OCI-LY1 (cell line): Measurements from ENCODE around the gene FBXO34.

Source experiments
- H2AFZ ChIP-seq: fragments of 200-600 bp; sonication (generic), shearing (Covaris generic); 2 replicates; pipeline ENCODE4 v1.6.0; 2014; ENCODE audit warnings: antibody characterized with exemption, mild to moderate bottlenecking, low read length
- H3F3A ChIP-seq: fragments of 200-600 bp; sonication (generic), shearing (Covaris generic); 2 replicates; pipeline ENCODE4 v1.6.0; 2014; ENCODE audit warnings: mild to moderate bottlenecking, antibody characterized with exemption, low read length, moderate library complexity; ENCODE audit not compliant: insufficient read depth
- H3K27ac ChIP-seq: fragments of 200-600 bp; sonication (generic); 2 replicates; pipeline ENCODE4 v1.5.1; 2014; ENCODE audit warnings: low read length, mixed run types, mild to moderate bottlenecking, low read depth; ENCODE audit not compliant: poor library complexity, severe bottlenecking
- H3K27me3 ChIP-seq: fragments of 200-600 bp; sonication (generic); 2 replicates; pipeline ENCODE4 v1.6.0; 2014; ENCODE audit warnings: antibody characterized with exemption, mild to moderate bottlenecking, low read length, moderate library complexity; ENCODE audit not compliant: insufficient read depth
- H3K36me3 ChIP-seq: fragments of 200-600 bp; sonication (generic); 2 replicates; pipeline ENCODE4 v1.6.1; 2014; ENCODE audit warnings: mild to moderate bottlenecking, antibody characterized with exemption, low read length, moderate library complexity, mixed read lengths; ENCODE audit not compliant: insufficient read depth
- H3K4me1 ChIP-seq: fragments of 200-600 bp; sonication (generic); 2 replicates; pipeline ENCODE4 v1.5.1; 2014; ENCODE audit warnings: mild to moderate bottlenecking, low read length, moderate library complexity; ENCODE audit not compliant: insufficient read depth, severe bottlenecking
- H3K4me2 ChIP-seq: fragments of 200-600 bp; sonication (generic), shearing (Covaris generic); 2 replicates; pipeline ENCODE4 v1.6.1; 2014; ENCODE audit warnings: low read length
- H3K4me3 ChIP-seq: fragments of 200-600 bp; sonication (generic); 2 replicates; pipeline ENCODE4 v1.5.1; 2014; ENCODE audit warnings: low read length, low read depth, mild to moderate bottlenecking, mixed read lengths; ENCODE audit not compliant: poor library complexity, severe bottlenecking
- H3K79me2 ChIP-seq: fragments of 200-600 bp; shearing (Covaris generic); 2 replicates; pipeline ENCODE4 v1.6.1; 2016; ENCODE audit warnings: mixed run types, low read length, mixed read lengths; ENCODE audit not compliant: insufficient read depth
- H3K9ac ChIP-seq: fragments of 200-600 bp; sonication (generic), shearing (Covaris generic); 2 replicates; pipeline ENCODE4 v1.6.1; 2014; ENCODE audit warnings: mild to moderate bottlenecking, low read length, mixed read lengths
- H3K9me2 ChIP-seq: fragments of 200-600 bp; sonication (generic), shearing (Covaris generic); 2 replicates; pipeline ENCODE4 v1.6.1; 2014; ENCODE audit warnings: low read depth, mild to moderate bottlenecking, low read length, mixed read lengths
- H3K9me3 ChIP-seq: fragments of 200-600 bp; shearing (Covaris generic); 2 replicates; pipeline ENCODE4 v1.6.1; 2014; ENCODE audit warnings: low read length, mixed read lengths
- H4K20me1 ChIP-seq: fragments of 200-600 bp; sonication (generic), shearing (Covaris generic); 2 replicates; pipeline ENCODE4 v1.6.0; 2016; ENCODE audit warnings: mild to moderate bottlenecking, low read length; ENCODE audit not compliant: insufficient read depth
- EZH2 ChIP-seq: fragments of 200-600 bp; sonication (generic), shearing (Covaris generic); IDR thresholded peaks from 2 replicates; pipeline ENCODE4 v1.8.0; 2017; ENCODE audit warnings: borderline replicate concordance, mixed run types, mild to moderate bottlenecking, antibody characterized with exemption, low read length, moderate library complexity, mixed read lengths
- TF ChIP-seq, protein P1 (sequence below): fragments of 200-600 bp; sonication (generic), shearing (Covaris generic); IDR thresholded peaks from 2 replicates; pipeline ENCODE4 v1.5.1; 2017; ENCODE audit warnings: mild to moderate bottlenecking, antibody characterized with exemption, low read length, moderate library complexity, mixed read lengths

Gene FBXO34

DNA sequence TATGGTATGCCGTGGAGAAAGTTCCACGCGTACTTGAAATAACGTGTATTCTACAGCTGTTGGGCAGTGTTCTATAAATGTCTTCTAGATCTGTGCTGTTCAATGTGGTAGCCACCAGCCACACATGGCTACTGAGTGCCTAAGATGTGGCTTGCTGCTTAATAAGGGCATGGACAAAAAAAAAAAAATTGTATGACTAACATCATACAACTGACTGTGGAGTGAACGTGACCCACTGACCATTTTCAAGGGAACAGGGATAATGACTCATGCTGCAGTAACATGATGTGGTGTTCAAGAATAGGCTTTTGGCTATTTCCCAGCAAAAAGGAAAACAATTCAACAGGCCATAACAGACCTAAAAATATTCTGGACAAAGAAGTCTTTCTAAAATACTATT, 127.5 kb downstream of the FBXO34 start:
- no peak overlapping the region for H3K4me2 ChIP-seq
- no peaks in the 10 kb centered on the region for H3K9me3 ChIP-seq
- H3K79me2 ChIP-seq, result 0 out of 2 replicates have a peak, but pooled peaks cover 8% of the 10 kb centered on the region
- TF ChIP-seq, protein P1, sequence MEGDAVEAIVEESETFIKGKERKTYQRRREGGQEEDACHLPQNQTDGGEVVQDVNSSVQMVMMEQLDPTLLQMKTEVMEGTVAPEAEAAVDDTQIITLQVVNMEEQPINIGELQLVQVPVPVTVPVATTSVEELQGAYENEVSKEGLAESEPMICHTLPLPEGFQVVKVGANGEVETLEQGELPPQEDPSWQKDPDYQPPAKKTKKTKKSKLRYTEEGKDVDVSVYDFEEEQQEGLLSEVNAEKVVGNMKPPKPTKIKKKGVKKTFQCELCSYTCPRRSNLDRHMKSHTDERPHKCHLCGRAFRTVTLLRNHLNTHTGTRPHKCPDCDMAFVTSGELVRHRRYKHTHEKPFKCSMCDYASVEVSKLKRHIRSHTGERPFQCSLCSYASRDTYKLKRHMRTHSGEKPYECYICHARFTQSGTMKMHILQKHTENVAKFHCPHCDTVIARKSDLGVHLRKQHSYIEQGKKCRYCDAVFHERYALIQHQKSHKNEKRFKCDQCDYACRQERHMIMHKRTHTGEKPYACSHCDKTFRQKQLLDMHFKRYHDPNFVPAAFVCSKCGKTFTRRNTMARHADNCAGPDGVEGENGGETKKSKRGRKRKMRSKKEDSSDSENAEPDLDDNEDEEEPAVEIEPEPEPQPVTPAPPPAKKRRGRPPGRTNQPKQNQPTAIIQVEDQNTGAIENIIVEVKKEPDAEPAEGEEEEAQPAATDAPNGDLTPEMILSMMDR, result no peak
- TF ChIP-seq EZH2, result no peak
- no peaks in the 10 kb centered on the region for H3F3A ChIP-seq
- H3K9ac ChIP-seq, result no peak overlapping the region
- H3K27me3 ChIP-seq, result no peaks in the 10 kb centered on the region
- H3K27ac ChIP-seq, result no peak overlapping the region
- H3K4me3 ChIP-seq, result no peak overlapping the region
- H3K9me2 ChIP-seq, result no peaks in the 10 kb centered on the region
- H2AFZ ChIP-seq, result no peak overlapping the region
- H3K4me1 ChIP-seq, result no peaks in the 10 kb centered on the region
- H3K36me3 ChIP-seq, result no peaks in the 10 kb centered on the region
- no peaks in the 10 kb centered on the region for H4K20me1 ChIP-seq

DNA sequence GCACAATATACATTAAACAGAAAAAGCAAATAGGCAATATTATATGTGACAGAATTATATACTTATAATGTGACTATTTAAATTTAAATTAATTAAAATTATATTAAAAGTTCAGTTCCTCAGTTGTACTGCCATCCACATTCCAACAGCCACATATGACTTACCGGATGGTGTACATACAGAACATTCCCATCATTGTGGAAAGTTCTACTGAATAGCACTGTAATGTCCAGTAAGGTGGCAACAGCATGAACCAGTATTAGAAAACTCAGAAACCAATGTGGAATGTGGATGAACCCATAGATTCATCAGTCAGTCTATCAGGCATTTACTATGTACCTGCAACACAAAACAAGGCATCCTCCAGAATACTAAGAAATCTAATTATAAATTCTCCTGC, 128.0 kb downstream of the FBXO34 start:
- H3K36me3 ChIP-seq, result no peaks in the 10 kb centered on the region
- H3K4me1 ChIP-seq, result no peaks in the 10 kb centered on the region
- H3K9me3 ChIP-seq, result no peaks in the 10 kb centered on the region
- H4K20me1 ChIP-seq, result no peaks in the 10 kb centered on the region
- peaks cover 12% of the 10 kb centered on the region; the same call in 1 of the 2 replicates for H3K79me2 ChIP-seq
- H3K4me3 ChIP-seq, result no peak overlapping the region
- TF ChIP-seq, protein P1, result no peak
- no peak for TF ChIP-seq EZH2
- no peak overlapping the region for H3K9ac ChIP-seq
- H3K27ac ChIP-seq, result no peak overlapping the region
- H3F3A ChIP-seq, result no peaks in the 10 kb centered on the region
- H3K4me2 ChIP-seq, result no peak overlapping the region
- H3K27me3 ChIP-seq, result no peaks in the 10 kb centered on the region
- H3K9me2 ChIP-seq, result no peaks in the 10 kb centered on the region
- H2AFZ ChIP-seq, result no peak overlapping the region

DNA sequence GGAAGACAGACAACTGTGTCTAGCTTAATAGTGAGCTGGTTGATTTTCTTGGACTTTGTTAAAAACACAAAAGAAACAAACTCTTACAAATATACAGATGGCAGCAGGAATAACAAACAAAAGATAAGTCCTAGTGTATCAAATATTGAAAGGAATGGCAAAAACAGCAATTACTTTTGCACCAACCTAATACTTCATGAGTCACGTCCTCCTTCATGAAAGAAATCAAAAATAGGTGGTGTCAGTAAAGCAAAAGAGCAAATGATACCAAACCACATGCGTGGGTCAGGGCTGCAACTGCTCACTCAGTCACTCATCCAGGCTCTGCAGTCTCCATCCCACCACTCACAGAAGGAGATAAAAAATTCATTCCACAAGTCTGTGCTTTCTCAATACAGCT, 128.6 kb downstream of the FBXO34 start:
- Histone ChIP-seq H3K9ac (no peak overlapping the region), H3K9me2 (no peaks in the 10 kb centered on the region), H4K20me1 (no peaks in the 10 kb centered on the region), H3K9me3 (no peaks in the 10 kb centered on the region), H3K79me2 (peaks cover 12% of the 10 kb centered on the region; the same call in 1 of the 2 replicates), H3K27me3 (no peaks in the 10 kb centered on the region), H3K36me3 (no peaks in the 10 kb centered on the region), H3K4me3 (no peak overlapping the region), H2AFZ (no peak overlapping the region), H3K4me2 (no peak overlapping the region), H3K4me1 (no peaks in the 10 kb centered on the region), H3K27ac (no peak overlapping the region), H3F3A (no peaks in the 10 kb centered on the region)
- TF ChIP-seq EZH2, result no peak
- TF ChIP-seq, protein P1, result no peak
